ENCODE measurements around the gene POLE. TPM values are rescaled to one million over a fixed set of nuclear protein-coding genes. Genes with fewer than 3 reads are reported as not detected.

The POLE gene
- total and polyA plus RNA-seq, 9 of the 15 experiments (the other 6 are each of a cell fraction or from before 2014, with no cell fraction given) = 2.4 to 154 (median 49.6) TPM

DNA sequence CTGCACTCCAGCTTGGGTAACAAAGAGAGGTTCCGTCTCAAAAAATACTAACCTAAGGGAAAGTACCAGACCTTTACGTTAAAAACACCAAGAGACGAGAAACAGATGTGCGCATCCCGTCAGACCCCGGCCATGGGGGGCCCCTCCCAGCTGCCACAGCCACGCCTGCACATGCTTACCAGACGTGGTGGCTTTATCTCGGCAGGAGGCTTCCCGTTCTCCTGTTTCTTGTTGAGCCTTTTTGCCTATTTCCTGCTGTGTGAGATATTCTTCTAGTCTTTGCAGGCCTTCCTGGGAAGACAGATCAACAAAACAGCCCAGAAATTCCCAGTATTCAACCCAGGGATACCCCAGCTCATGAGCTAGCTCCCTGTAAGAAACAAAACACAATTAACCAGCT, 47.1 kb upstream of the POLE start:
- no TSS peak for BruUV-seq (replicated peaks)
- Histone ChIP-seq H2AFZ (ENCODE audit: low read depth, low read length) (no peak overlapping the region), H3K9me1 (ENCODE audit: control insufficient read depth, insufficient read depth, low read length) (no peaks in the 10 kb centered on the region), H3K79me2 (ENCODE audit: control insufficient read depth, insufficient read depth, low read length) (no peaks in the 10 kb centered on the region), H3K27me3 (ENCODE audit: control insufficient read depth in 2 of 2, insufficient read depth in 2 of 2, low read length in 2 of 2) (no peaks in the 10 kb centered on the region), H3K9me3 (replicated peaks; ENCODE audit: control insufficient read depth, insufficient read depth, low read depth, low read length) (peaks cover 6% of the 10 kb centered on the region; the same call in 1 of the 2 replicates), H3K27ac (ENCODE audit: extremely low read depth, low read depth, low read length) (no peak overlapping the region), H3K9ac (ENCODE audit: insufficient read depth in 1 of 2, low read depth in 2 of 2, low read length in 2 of 2) (no peak overlapping the region), H3K4me2 (ENCODE audit: insufficient read depth, low read length) (no peak overlapping the region), H4K20me1 (replicated peaks; ENCODE audit: control insufficient read depth, insufficient read depth, low read length) (no peaks in the 10 kb centered on the region), H3K4me3 (no peak overlapping the region), H3K36me3 (ENCODE audit: control insufficient read depth, insufficient read depth, low read length) (peaks cover 90% of the 10 kb centered on the region), H3K4me1 (replicated peaks in 1 of 2; ENCODE audit: control insufficient read depth in 2 of 2, insufficient read depth in 2 of 2, low read length in 2 of 2) (no peaks in the 10 kb centered on the region)
- intact Hi-C loops (cut with micrococcal nuclease) (no loop called here), in situ Hi-C loops (cut with MboI) (no loop called here)
- ChIA-PET POLR2A (interaction anchor here (0.9 kb wide), 1 partner anchor 31 kb away, joined by 3 read pairs; no protein-coding TSS in a partner anchor), CTCF (ENCODE audit: low intra/inter-chr PET ratio) (no interaction called here)
- 85% methylated on average over 9 of the region's 10 CpGs for WGBS (ENCODE audit: insufficient coverage, low coverage, missing lambda C conversion rate)
- ATAC-seq (no peak), FAIRE-seq (no peak), DNase-seq (ENCODE audit: extremely low read depth in 1 of 4, low spot score in 3 of 4) (no peak)
- TF ChIP-seq ZC3H11A (IDR thresholded peaks at IDR 0.05; ENCODE audit: low read depth, low read length) (no peak), USF1 (CRISPR knock-in tag; IDR thresholded peaks at IDR 0.05) (no peak), ARID4B (CRISPR knock-in tag; IDR thresholded peaks at IDR 0.05) (no peak), KHSRP (IDR thresholded peaks at IDR 0.05) (no peak), ZBTB12 (CRISPR knock-in tag; IDR thresholded peaks at IDR 0.05) (no peak), ZNF655 (CRISPR knock-in tag; IDR thresholded peaks at IDR 0.05) (no peak), ETS1 (conservative IDR thresholded peaks at IDR 0.05; ENCODE audit: control insufficient read depth, low read depth, low read length) (no peak), E2F6 (IDR thresholded peaks at IDR 0.05; ENCODE audit: borderline replicate concordance in 1 of 2, extremely low read depth in 1 of 2, insufficient read depth in 1 of 2, insufficient read length in 1 of 2, low read depth in 1 of 2, low read length in 1 of 2, poor library complexity in 1 of 2, severe bottlenecking in 1 of 2) (no peak)
- TF ChIP-seq, protein P1, sequence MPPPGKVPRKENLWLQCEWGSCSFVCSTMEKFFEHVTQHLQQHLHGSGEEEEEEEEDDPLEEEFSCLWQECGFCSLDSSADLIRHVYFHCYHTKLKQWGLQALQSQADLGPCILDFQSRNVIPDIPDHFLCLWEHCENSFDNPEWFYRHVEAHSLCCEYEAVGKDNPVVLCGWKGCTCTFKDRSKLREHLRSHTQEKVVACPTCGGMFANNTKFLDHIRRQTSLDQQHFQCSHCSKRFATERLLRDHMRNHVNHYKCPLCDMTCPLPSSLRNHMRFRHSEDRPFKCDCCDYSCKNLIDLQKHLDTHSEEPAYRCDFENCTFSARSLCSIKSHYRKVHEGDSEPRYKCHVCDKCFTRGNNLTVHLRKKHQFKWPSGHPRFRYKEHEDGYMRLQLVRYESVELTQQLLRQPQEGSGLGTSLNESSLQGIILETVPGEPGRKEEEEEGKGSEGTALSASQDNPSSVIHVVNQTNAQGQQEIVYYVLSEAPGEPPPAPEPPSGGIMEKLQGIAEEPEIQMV (tag; conservative IDR thresholded peaks at IDR 0.05; ENCODE audit: low read depth) = no peak
